H1 (cell line): ENCODE data around the gene MGAT5B. TPM values are rescaled to one million over a fixed set of nuclear protein-coding genes. Genes with fewer than 3 reads are reported as not detected.

Experiments used
- ATF2 ChIP-seq: IDR thresholded peaks from 2 replicates; pipeline ENCODE4 v1.6.1; 2012; ENCODE audit warnings: low read length, inconsistent platforms
- CBX8 ChIP-seq: fragments of 300-800, 300-1000 bp; sonication (generic); IDR thresholded peaks from 2 replicates; pipeline ENCODE4 v1.7.1; 2016; ENCODE audit warnings: low read depth, low read length, borderline replicate concordance
- GTF2F1 ChIP-seq: IDR thresholded peaks from 2 replicates; pipeline ENCODE4 v1.6.1; 2012; ENCODE audit warnings: low read depth, low read length, improper control_type of control experiment, borderline replicate concordance
- POLR2AphosphoS5 ChIP-seq: IDR thresholded peaks from 2 replicates; pipeline ENCODE4 v1.6.1; 2011; ENCODE audit warnings: low read depth, low read length
- RXRA ChIP-seq: IDR thresholded peaks from 2 replicates; pipeline ENCODE4 v1.6.1; 2011; ENCODE audit warnings: low read depth, mild to moderate bottlenecking, low read length, moderate library complexity; ENCODE audit not compliant: insufficient read depth
- SP1 ChIP-seq: IDR thresholded peaks from 2 replicates; pipeline ENCODE4 v1.6.1; 2011; ENCODE audit warnings: low read depth, low read length
- TEAD4 ChIP-seq: IDR thresholded peaks from 2 replicates; pipeline ENCODE4 v1.6.1; 2012; ENCODE audit warnings: low read depth, low read length, inconsistent platforms, mixed read lengths
- polyA plus RNA-seq, 7 experiments: library from polyadenylated mRNA; depleted of rRNA in 3 of 7; stranded (reverse) in 5 of 7; unstranded in 2 of 7; fragments of >200 nt in 5 of 7; fragments of 200-250 nt in 2 of 7; gene quantifications; 1 replicate in 5 of 7; 2 replicates in 1 of 7; 4 replicates in 1 of 7; pipeline versions ENCODE4 v1.2.1 to v1.2.3, GENCODE V29; 2011 to 2013; ENCODE audit warnings: missing spikeins in 2 of 7, mixed read lengths in 2 of 7
- total RNA-seq: library from RNA; stranded (reverse); fragmentation: NEBNext Ultra II Directional; extraction: Animal tissue kit (Norgen Biotek cat#: 25700); gene quantifications from 2 replicates; pipeline ENCODE4 v1.2.1, GENCODE V29; 2021

MGAT5B gene
- total and polyA plus RNA-seq, 2 of the 8 experiments (the other 6 are each of a cell fraction or from before 2014, with no cell fraction given) = 7.9 to 8.2 TPM

DNA sequence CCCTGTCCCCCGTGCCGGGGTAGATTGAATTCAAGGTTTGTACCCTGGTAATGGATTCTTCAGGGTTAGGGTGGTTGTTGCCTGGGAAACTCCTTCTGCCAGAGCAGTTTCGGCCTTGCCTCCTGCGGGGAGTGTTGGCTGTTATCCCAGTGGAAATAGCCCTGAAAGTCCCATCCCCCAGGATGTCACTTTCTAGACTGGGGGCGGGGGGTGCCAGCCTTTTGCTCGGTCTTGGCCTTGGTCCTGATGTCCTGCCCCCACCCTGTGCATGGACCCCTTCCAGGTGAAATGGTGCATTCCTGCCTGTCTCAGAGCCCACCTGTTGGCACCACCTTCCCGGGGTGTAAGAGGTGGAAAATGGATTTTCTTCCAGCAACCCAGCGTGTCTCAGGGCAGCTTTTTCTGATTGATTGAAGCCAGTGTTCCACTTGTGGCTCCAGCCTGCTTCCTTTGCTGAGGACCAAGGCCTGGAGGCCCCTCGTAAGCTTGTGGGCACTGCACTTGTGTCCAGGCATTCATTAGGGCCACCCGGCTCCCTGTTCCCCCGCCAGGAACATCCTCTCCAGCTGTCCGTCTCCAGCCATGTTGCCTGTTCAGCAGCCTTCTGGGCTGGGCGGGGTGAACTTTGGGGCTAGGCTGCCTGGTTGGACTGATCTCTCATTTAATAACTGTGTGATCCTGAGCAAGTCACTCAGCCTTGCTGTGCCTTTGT lies 25.6 kb downstream of the MGAT5B start (continued):
- no peak for TF ChIP-seq RXRA
- TF ChIP-seq GTF2F1 = no peak
- TF ChIP-seq POLR2AphosphoS5 = no peak
- TF ChIP-seq SP1 = no peak
- no peak for TF ChIP-seq TEAD4
- no peak for TF ChIP-seq CBX8
- TF ChIP-seq ATF2 = no peak
- TF ChIP-seq, all 59 proteins: peak for 0
